Upper lobe of left lung (tissue), 4 donors: ENCODE results near the gene LILRB5.
"Not testable (repeated sequence)": the region's sequence is repeated elsewhere in the genome, so short reads cannot be mapped to it uniquely, and the experiment has no call there.

Experiments used
- EP300 ChIP-seq, 4 donors: sonication (generic); formaldehyde crosslinking; IDR thresholded peaks; one replicate each; pipeline ENCODE4 v1.5.1; 2017; ENCODE audit warnings: antibody characterized with exemption in 4 of 4, control low read depth in 2 of 4
- POLR2A ChIP-seq, 4 donors: fragments of 450-650 bp; IDR thresholded peaks; one replicate each; pipeline ENCODE4 v1.5.1; 2016 to 2017; ENCODE audit warnings: antibody characterized with exemption in 4 of 4, mild to moderate bottlenecking in 2 of 4
- POLR2AphosphoS5 ChIP-seq, 2 donors: sonication (generic); formaldehyde crosslinking; IDR thresholded peaks; one replicate each; pipeline ENCODE4 v1.5.1; 2017; ENCODE audit warnings: antibody characterized with exemption in 2 of 2
- TF ChIP-seq, protein P1 (sequence below), 6 experiments: fragments of 450-650 bp in 4 of 6; fragments of 200-600 bp in 2 of 6; sonication (generic) in 2 of 6; IDR thresholded peaks; one replicate each; pipeline ENCODE4 v1.5.1; 2016 to 2019; ENCODE audit warnings: antibody characterized with exemption in 6 of 6

DNA sequence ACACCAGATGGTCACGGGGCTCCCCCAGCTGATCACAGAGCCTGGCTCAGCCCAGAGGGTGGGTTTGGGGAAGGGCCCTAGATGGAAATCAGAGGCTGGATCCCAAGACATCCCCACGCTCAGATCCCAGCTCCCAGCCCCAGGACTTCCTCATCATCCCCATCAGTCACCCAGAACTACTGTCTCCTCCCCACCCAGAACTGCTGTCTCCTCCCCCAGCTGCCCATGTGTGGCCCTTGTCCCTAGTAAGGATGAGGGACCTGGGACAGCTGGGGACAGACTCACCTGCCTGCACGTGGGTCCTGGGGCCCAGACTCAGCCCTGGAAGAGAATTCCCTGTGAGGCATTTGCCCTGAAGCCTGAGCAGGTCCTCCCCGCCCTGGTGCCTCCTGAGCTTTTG lies 14.8 kb downstream of the LILRB5 start:
- TF ChIP-seq POLR2AphosphoS5, POLR2A, EP300 (IDR thresholded peaks at IDR 0.05): not testable (repeated sequence)
- TF ChIP-seq, protein P1, sequence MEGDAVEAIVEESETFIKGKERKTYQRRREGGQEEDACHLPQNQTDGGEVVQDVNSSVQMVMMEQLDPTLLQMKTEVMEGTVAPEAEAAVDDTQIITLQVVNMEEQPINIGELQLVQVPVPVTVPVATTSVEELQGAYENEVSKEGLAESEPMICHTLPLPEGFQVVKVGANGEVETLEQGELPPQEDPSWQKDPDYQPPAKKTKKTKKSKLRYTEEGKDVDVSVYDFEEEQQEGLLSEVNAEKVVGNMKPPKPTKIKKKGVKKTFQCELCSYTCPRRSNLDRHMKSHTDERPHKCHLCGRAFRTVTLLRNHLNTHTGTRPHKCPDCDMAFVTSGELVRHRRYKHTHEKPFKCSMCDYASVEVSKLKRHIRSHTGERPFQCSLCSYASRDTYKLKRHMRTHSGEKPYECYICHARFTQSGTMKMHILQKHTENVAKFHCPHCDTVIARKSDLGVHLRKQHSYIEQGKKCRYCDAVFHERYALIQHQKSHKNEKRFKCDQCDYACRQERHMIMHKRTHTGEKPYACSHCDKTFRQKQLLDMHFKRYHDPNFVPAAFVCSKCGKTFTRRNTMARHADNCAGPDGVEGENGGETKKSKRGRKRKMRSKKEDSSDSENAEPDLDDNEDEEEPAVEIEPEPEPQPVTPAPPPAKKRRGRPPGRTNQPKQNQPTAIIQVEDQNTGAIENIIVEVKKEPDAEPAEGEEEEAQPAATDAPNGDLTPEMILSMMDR (IDR thresholded peaks at IDR 0.05) = not testable (repeated sequence)
